GM19463 (cell line): Measurements from ENCODE around the gene LGALS4.
"Not testable (repeated sequence)": the region's sequence is repeated elsewhere in the genome, so short reads cannot be mapped to it uniquely, and the experiment has no call there.

ENCODE experiments used
- ATAC-seq: cut with Tn5 transposase; IDR thresholded peaks from one replicate; pipeline ENCODE4 v1.9.1; 2021; ENCODE audit warnings: mild to moderate bottlenecking, moderate library complexity; ENCODE audit not compliant: unreplicated experiment

Gene LGALS4

DNA sequence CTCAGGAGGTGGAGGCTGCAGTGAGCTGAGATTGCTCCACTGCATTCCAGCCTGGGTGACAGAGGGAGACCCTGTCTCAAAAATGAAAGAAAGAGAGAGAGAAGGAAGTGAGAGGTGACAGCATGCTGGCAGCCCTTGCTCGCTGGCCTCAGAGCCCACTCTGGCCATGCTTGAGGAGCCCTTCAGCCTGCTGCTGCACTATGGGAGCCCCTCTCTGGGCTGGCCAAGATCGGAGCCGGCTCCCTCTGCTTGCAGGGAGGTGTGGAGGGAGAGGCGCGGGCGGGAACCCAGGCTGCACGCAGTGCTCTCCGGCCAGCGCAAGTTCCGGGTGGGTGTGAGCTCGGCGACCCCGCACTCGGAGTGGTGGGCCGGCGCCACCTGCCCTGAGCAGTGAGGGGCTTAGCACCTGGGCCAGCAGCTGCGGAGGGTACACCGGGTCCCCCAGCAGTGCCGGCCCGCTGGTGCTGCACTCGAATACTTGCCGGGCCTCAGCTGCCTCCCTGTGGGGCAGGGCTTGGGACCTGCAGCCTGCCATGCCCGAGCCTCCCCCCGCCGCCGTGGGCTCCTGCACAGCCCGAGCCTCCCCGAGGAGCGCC is 8.6 kb upstream of the LGALS4 start:
- not testable (repeated sequence) for ATAC-seq

GRCh38 chr19:38819231-38819920 is 6.6 kb upstream of the LGALS4 start:
- ATAC-seq, result no peak

- ATAC-seq, result no peak
Measured at GRCh38 chr19:38817081-38817480, 4.3 kb upstream of the LGALS4 start.

DNA sequence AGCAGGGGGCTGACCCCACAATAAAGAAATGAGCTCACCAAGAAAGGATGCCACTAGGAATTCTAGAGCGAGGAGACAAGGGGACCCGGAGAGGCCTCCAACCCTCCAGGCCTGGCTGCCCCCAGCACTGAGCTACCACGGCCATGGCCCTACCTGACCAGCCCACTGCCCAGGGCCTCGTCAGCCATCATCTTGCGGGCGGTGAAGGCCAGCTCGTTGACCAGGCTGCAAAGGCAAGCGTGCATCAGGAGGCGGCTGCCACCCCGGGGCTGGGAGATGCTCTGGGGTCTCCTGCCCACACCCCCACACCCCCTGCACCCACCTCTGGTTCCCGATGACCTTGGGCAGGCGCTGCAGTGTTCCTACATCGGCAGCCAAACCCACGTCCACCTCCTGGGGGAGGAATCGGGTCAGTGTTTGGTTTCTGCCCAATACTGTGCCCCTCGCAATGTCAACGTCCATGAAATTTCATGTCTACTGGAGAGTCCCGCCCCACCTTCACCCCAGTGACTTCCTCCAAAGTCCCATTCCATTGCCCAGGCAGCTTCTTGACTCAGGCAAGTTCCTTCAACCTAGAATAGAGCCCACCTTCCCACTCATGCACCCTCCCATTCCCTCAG is 3.5 kb upstream of the LGALS4 start:
- ATAC-seq, result no peak

DNA sequence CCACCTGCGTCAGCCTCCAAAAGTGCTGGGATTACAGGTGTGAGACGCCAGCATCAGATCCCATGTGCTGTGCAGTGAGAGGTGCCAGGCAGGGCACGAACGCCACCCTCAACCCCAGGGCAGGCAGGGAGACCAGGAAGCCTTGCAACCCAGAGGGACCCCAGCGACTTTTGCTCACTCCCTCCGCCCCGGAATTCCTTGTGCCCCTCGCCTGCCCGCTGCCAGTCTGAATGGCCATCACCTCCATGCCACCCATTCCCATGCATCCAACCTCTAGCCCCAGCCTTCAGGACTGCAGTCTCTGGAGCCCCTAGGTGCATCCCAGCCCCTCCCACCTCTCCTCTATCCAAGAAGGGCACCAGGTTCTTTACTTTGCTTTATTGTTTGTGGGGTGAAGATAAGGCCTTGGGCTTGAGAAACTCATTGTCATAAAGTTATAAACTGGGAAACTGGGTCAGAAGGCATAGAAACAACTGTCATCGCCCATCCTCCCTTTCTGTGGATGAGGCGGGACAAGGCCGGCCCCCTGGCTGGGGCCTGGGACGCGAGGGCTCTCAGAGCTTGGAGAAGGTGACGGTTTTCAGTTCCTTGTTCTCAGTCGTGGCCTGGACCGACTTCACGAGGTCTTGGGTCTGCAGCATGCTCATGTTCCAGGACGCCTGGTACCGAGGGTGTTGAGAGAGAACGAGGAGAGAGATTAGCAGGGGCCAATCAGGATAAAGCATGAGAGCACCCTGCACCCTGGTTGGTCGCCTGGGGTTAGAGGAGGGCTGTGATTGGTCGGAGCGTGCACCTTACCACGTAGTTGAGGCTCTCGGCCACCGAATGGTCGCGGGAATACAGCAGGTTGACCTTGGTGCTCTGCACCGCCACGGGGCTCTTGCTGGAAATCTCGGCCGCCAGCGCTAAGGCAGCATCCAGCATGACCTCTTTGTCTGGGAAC is 2.6 kb upstream of the LGALS4 start:
- no peak for ATAC-seq

- not testable (repeated sequence) for ATAC-seq
Measured at GRCh38 chr19:38813932-38814331, 1.2 kb upstream of the LGALS4 start.

DNA sequence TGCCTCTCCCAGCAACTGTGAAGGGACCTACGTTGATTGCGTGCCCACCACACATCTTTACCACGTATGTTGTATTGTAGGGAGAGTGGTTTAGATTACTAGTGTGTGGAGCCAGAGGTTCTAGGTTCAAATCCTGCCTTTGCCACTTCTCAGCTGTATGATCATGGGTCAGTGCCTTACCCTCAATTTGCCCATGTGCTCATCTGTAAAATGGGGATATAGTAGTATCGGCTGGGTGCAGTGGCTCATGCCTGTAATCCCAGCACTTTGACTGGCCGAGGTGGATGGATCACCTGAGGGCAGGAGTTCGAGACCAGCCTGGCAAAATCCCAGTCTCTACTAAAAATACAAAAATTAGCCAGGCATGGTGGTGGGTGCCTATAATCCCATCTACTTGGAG is 578 bp upstream of the LGALS4 start:
- no peak for ATAC-seq

DNA sequence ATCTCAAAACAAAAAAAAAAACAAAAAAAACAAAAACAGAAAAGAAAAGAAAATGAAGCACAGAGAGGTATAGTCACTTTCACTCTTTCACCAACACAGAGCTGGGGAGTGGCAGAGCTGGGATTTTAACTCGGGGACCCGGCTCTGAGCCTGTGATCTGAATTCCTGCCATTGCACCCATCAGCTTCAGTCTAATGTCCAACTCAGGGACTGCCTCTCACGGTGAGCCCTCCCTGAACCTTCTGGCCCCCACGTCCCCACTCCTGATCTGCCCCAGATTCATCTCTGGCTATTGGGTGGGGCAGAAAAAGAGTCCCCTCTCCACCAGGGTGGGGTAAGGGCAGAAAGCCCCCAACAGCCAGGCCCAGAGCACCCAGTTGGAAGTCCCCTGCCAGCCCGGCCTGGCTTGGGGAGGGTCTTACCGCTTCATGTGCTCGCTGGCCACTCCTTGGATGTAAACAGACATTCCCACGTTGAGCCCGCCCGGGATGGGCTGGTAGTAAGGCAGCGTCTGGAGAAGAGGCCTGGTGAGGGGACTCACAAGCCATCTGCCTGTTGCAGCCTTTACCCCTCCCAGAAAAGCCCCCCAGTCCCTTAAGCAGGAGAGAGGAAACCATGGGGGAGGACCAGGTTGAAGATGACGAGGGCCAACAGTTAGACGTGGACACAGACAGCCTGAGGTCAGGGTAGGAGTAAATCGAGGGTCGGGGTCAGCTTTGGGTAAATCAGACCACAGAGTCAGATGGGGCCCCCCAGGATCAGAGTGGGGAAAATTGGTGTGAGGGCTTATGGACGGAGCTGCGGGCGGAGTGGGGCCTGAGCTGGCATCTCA is 520 bp downstream of the LGALS4 start:
- no peak for ATAC-seq

DNA sequence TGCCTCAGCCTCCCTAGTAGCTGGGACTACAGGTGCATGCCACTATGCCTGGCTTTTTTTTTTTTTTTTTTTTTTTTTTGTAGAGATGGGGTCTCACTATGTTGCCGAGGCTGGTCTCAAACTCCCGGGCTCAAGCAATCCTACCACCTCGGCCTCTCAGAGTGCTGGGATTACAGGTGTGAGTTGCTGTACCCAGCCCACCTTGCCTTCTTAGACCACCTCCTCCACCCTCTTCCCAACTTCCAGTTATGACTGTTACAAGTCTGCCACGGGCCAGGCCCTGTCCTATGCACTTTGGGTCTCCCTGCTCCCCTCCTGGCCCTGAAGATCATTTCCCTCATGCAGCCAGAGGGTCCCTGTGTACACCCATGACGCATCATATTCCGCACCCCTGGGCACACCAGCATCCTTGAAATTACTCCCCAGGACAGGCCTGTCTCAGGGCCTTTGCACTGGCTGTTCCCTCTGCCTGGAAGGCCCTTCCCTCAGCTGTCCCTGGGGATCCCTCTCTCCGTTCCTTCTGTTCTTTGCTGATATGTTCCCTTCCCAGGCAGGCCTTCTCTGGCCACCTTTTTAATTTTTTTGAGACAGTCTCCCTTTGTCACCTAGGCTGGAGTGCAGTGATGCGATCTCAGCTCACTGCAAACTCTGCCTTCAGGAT is 3.0 kb downstream of the LGALS4 start:
- ATAC-seq, result no peak

DNA sequence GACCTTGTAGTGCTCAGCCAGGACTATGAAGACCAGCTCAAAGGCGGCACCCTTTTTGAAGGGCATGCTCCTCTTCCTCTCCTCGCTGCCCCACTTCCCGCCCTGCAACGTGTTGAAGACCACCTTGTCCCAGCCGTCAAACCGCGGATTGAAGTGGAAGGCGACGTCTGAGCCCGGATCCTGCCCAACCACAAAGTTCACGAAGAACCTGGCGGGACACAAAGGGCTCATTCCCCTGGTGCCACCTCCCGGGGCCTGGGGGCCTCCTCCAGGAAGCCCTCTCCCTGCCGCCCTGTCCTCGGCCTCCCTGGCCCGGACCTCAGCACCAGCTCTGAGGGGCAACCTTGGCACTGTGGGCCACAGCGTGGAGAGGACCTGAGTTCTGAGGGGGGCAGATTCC is 4.0 kb downstream of the LGALS4 start:
- no peak for ATAC-seq

- ATAC-seq, result not testable (repeated sequence)
Measured at GRCh38 chr19:38807374-38808098, 5.2 kb downstream of the LGALS4 start.

DNA sequence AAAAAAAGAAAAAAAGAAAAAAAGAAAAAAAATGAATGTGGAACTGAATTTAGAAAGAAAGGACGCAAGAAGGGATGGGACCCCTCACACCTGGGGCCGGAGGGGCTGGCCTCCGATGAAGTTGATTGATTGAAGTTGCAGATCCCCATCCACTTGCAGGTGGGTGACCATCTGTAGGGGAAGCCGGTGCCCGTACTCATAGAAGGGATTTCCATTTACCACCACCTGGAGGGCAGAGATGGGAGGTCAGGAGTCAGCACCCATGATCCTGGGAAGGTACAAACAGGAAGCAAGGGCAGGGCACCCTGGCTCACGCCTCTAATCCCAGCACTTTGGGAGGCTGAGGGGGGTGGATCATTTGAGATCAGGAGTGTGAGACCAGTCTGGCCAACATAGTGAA is 6.4 kb downstream of the LGALS4 start:
- no peak for ATAC-seq

GRCh38 chr19:38805180-38805579 is 7.6 kb downstream of the LGALS4 start:
- ATAC-seq, result no peak

- no peak for ATAC-seq
Measured at GRCh38 chr19:38803543-38803942, 9.2 kb downstream of the LGALS4 start.

GRCh38 chr19:38801359-38802095 is 11.2 kb downstream of the LGALS4 start:
- no peak for ATAC-seq

GRCh38 chr19:38800577-38801347 is 12.0 kb downstream of the LGALS4 start:
- no peak for ATAC-seq

DNA sequence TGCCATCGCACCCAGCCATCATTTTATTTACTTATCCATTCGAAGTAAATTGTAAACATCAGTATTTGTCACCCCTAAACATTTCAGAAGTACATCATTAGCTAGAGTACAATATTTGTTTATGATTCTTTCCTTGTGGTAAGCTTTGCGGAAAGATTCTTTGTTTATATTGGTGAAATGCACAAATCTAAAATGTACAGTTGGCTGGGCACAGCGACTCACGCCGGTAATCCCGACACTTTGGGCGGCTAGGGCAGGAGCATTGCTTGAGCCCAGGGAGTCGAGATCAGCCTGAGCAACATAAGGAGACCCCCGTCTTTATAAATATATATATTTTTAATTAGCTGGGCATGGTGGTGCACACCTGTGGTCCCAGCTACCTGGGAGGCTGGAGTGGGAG is 13.6 kb downstream of the LGALS4 start:
- no peak for ATAC-seq

DNA sequence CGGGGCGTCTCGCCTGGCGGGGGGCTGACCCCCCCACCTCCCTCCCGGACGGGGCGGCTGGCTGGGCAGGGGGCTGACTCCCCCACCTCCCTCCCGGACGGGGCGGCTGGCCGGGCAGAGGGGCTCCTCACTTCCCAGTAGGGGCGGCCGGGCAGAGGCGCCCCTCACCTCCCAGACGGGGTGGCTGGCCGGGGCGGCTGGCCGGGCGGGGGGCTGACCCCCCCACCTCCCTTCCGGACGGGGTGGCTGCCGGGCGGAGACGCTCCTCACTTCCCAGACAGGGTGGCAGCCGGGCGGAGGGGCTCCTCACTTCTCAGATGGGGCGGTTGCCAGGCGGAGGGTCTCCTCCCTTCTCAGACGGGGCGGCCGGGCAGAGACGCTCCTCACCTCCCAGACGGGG is 15.0 kb downstream of the LGALS4 start:
- not testable (repeated sequence) for ATAC-seq
